ENCODE measurements around the gene TIE1.

- TF ChIP-seq CTCF (IDR thresholded peaks at IDR 0.05) (no peak), POLR2A (IDR thresholded peaks at IDR 0.05) (no peak)
These were observed 17.2 kb downstream of the TIE1 start for GRCh38 chr1:43317817-43318471.

Data from Peyer's patch (tissue), 4 donors.